ENCODE measurements around the gene TMEM116. TPM values are rescaled to one million over a fixed set of nuclear protein-coding genes. Genes with fewer than 3 reads are reported as not detected.
"Not testable (repeated sequence)": the region's sequence is repeated elsewhere in the genome, so short reads cannot be mapped to it uniquely, and the experiment has no call there.

Gene TMEM116
- total RNA-seq, 1 experiment from 2014 or later: 10.0 TPM

- peaks cover 12% of the 10 kb centered on the region for H3K36me3 ChIP-seq
- DNase-seq: no peak
- no peak overlapping the region for H3K4me3 ChIP-seq
- no peaks in the 10 kb centered on the region for H3K27me3 ChIP-seq
- H3K4me1 ChIP-seq: peaks cover 3% of the 10 kb centered on the region; the same call in 1 of the 2 replicates
- no peak overlapping the region for H3K27ac ChIP-seq
- H3K9me3 ChIP-seq (replicated peaks): no peaks in the 10 kb centered on the region; the same call in 1 of the 2 replicates
Measured at GRCh38 chr12:112018571-112019237, 5.7 kb upstream of the TMEM116 start.

- peaks cover 4% of the 10 kb centered on the region for H3K36me3 ChIP-seq
- peaks cover 3% of the 10 kb centered on the region; the same call in 1 of the 2 replicates for H3K4me1 ChIP-seq
- H3K9me3 ChIP-seq (replicated peaks): no peaks in the 10 kb centered on the region; the same call in 1 of the 2 replicates
- H3K27ac ChIP-seq: no peak overlapping the region
- DNase-seq: no peak
- H3K4me3 ChIP-seq: no peak overlapping the region
- no peaks in the 10 kb centered on the region for H3K27me3 ChIP-seq
Measured at GRCh38 chr12:112017041-112017440, 4.1 kb upstream of the TMEM116 start.

DNA sequence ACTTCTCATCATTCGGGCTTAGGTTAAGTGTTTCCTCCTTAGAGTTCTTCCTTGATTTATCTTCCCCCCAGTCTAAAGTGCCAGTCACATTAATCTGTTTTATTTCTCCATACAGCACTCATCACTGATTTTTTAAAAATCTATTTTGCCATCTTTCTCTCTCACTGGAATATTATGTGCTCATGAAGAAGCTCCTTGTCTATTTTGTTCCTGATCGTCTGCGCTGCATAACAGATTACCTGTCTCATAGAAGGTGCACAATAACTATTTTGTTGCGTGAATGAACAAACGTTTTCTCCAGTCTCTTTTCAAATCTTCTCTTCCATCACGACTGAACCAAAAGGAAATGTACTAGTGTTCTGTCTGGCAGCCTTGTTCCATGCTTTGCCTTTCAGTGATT, 3.0 kb upstream of the TMEM116 start:
- no peaks in the 10 kb centered on the region for H3K27me3 ChIP-seq
- no peaks in the 10 kb centered on the region; the same call in 1 of the 2 replicates for H3K36me3 ChIP-seq
- H3K4me1 ChIP-seq: peaks cover 3% of the 10 kb centered on the region; the same call in 1 of the 2 replicates

GRCh38 chr12:112013601-112014402, 837 bp upstream of the TMEM116 start:
- DNase-seq: peak; percentile 52 to 59
- no peaks in the 10 kb centered on the region for H3K27me3 ChIP-seq
- peak overlapping the region; percentile 45 for H3K27ac ChIP-seq
- H3K9me3 ChIP-seq (replicated peaks): no peaks in the 10 kb centered on the region
- peaks cover 3% of the 10 kb centered on the region; the same call in 1 of the 2 replicates for H3K4me1 ChIP-seq
- peak overlapping the region; percentile 91 for H3K4me3 ChIP-seq
- no peaks in the 10 kb centered on the region; the same call in 1 of the 2 replicates for H3K36me3 ChIP-seq

More for the DNA sequence above, 3.0 kb upstream of the TMEM116 start:
- Histone ChIP-seq H3K4me3 (no peak overlapping the region), H3K9me3 (replicated peaks) (no peaks in the 10 kb centered on the region; the same call in 1 of the 2 replicates), H3K27ac (no peak overlapping the region)
- no peak for DNase-seq

DNA sequence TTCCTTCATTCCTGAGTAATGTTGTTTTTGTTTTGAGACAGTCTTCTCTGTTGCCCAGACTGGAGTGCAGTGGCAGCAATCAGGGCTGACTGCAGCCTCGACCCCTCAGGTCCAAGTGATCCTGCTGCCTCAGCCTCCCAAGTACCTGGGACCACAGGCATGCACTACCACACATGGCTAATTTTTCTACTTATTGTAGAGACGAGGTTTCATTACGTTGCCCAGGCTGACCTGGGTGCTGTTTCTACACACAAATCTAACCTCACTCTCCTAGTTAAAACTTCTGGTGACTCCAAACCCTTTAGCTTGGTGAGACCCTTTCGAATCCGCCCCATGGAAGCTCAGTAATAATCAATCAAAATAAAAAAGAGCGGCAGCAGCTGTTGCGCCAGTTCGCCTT, 1.3 kb downstream of the TMEM116 start:
- no peaks in the 10 kb centered on the region for H3K9me3 ChIP-seq (replicated peaks)
- no peak overlapping the region for H3K27ac ChIP-seq
- H3K4me3 ChIP-seq: no peak overlapping the region; the same call in 1 of the 2 replicates
- no peaks in the 10 kb centered on the region; the same call in 1 of the 2 replicates for H3K36me3 ChIP-seq
- no peaks in the 10 kb centered on the region for H3K27me3 ChIP-seq
- H3K4me1 ChIP-seq: peaks cover 3% of the 10 kb centered on the region; the same call in 1 of the 2 replicates
- no peak for DNase-seq

GRCh38 chr12:112010415-112011344, 2.3 kb downstream of the TMEM116 start:
- H3K27ac ChIP-seq: no peak overlapping the region
- peaks cover 3% of the 10 kb centered on the region; the same call in 1 of the 2 replicates for H3K4me1 ChIP-seq
- H3K4me3 ChIP-seq: no peak overlapping the region
- H3K9me3 ChIP-seq (replicated peaks): no peaks in the 10 kb centered on the region
- H3K27me3 ChIP-seq: no peaks in the 10 kb centered on the region
- DNase-seq: no peak
- H3K36me3 ChIP-seq: no peaks in the 10 kb centered on the region

DNA sequence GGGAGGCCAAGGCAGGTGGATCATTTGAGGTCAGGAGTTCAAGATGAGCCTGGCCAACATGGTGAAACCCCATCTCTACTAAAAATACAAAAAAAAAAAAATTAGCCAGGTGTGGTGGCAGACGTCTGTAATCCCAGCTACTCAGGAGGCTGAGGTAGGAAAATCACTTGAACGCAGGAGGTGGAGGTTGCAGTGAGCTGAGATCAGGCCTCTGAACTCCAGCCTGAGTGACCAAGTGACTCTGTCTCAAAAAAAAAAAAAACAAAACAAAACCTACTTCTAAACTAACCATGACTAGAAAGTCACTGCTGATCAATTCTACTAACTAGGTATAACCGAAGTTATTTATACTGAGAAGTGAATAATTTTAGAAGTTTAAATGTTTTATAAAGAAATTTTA, 3.4 kb downstream of the TMEM116 start:
- not testable (repeated sequence) for H3K4me1 ChIP-seq; H3K4me3 ChIP-seq; H3K27ac ChIP-seq; H3K9me3 ChIP-seq (replicated peaks); DNase-seq; H3K36me3 ChIP-seq; H3K27me3 ChIP-seq

GRCh38 chr12:112008918-112009317, 4.0 kb downstream of the TMEM116 start:
- Histone ChIP-seq H3K27ac (no peak overlapping the region), H3K36me3 (no peaks in the 10 kb centered on the region), H3K4me3 (no peak overlapping the region), H3K4me1 (0 out of 2 replicates have a peak, but pooled peaks cover 4% of the 10 kb centered on the region), H3K9me3 (replicated peaks) (no peaks in the 10 kb centered on the region), H3K27me3 (no peaks in the 10 kb centered on the region)
- no peak for DNase-seq

DNA sequence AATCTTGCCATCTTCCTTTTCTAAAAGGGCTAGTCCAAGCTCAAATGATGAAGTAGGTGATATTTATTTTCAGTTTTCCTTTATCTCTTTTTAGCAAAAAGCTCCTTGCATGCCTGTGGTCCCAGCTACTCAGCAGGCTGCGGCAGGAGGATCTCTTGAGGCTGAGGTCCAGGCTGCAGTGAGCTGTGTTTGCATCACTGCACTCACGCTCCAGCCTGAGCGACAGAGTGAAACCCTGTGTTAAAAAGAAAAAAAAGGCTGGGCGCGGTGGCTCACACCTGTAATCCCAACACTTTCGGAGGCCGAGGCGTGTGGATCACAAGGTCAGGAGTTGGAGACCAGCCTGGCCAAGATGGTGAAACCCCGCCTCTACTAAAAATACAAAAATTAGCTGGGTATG, 5.0 kb downstream of the TMEM116 start:
- DNase-seq: no peak
- H3K27ac ChIP-seq: no peak overlapping the region
- H3K4me1 ChIP-seq: 0 out of 2 replicates have a peak, but pooled peaks cover 4% of the 10 kb centered on the region
- no peaks in the 10 kb centered on the region for H3K9me3 ChIP-seq (replicated peaks)
- no peaks in the 10 kb centered on the region for H3K36me3 ChIP-seq
- H3K27me3 ChIP-seq: no peaks in the 10 kb centered on the region
- H3K4me3 ChIP-seq: no peak overlapping the region

DNA sequence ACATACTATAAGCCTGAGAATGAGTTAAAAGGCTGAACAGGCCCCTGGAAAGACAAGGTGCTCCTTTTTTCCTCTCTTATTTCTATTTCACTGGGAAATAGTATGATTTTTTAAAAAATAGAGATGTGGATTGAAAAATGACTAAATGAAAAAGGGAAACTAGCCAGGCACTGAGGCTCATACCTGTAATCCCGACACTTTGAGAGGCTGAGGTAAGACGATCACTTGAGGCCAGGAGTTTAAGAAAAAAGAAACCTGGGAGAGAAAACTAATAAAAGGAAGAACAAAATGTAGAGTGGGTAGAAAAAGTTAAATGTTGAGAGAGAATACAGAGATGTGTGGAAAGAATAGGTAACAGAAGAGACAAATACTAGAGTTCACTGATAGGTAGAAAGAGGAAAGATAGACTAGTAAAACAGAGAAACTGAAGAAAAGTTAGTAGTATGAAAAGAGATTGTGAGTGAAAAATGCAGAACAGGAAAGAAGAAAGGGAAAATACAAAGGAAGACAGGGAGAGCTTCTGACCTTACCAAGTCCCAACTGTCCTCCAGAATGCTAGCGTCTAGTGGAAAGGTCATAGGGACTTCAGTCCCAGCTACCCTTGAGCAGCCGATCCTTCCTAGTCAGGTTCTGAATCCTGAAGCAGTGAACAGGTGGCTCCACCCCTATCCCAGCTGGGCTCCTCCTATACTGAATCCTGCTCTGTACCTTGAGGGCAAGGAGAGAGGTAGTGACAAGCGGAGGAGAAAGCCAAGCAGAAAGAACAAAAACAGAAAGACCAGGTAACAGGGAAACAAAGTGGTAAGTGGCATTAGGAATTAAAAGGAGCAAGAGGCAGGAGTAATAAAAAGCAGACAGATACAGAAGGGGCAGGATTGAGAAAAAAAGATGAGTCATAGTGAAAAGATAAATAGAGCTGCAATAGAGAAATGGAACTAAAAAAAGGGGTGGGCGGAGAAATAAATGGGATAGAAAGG, 7.3 kb downstream of the TMEM116 start:
- Histone ChIP-seq H3K4me3 (no peak overlapping the region), H3K36me3 (no peaks in the 10 kb centered on the region), H3K27me3 (no peaks in the 10 kb centered on the region), H3K27ac (no peak overlapping the region; the same call in 1 of the 2 replicates), H3K4me1 (0 out of 2 replicates have a peak, but pooled peaks cover 4% of the 10 kb centered on the region), H3K9me3 (replicated peaks) (no peaks in the 10 kb centered on the region)
- no peak for DNase-seq

DNA sequence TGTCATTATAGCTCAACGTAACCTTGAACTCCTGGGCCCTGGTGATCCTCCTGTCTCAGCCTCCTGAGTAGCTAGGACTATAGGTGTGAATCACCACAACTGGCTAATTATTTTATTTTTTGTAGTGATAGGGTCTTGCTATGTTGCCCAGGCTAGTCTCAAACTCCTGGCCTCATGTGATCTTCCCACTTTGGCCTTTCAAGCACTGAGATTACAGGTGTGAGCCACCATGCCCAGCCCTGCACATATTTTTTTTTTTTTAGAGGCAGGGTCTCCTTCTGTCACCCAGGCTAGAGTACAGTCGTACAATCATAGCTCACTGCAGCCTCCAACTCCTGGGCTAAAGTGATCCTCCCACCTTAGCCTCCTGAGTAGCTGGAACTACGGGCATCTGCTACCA, 8.9 kb downstream of the TMEM116 start:
- Histone ChIP-seq H3K27ac (no peak overlapping the region), H3K4me1 (0 out of 2 replicates have a peak, but pooled peaks cover 4% of the 10 kb centered on the region), H3K36me3 (no peaks in the 10 kb centered on the region), H3K9me3 (replicated peaks) (no peaks in the 10 kb centered on the region), H3K27me3 (no peaks in the 10 kb centered on the region), H3K4me3 (no peak overlapping the region)
- DNase-seq: no peak

- no peak overlapping the region for H3K27ac ChIP-seq
- no peaks in the 10 kb centered on the region for H3K27me3 ChIP-seq
- H3K4me3 ChIP-seq: no peak overlapping the region
- 0 out of 2 replicates have a peak, but pooled peaks cover 4% of the 10 kb centered on the region for H3K4me1 ChIP-seq
- DNase-seq: no peak
- H3K9me3 ChIP-seq (replicated peaks): no peaks in the 10 kb centered on the region
- no peaks in the 10 kb centered on the region for H3K36me3 ChIP-seq
Measured at GRCh38 chr12:112001576-112001975, 11.4 kb downstream of the TMEM116 start.

DNA sequence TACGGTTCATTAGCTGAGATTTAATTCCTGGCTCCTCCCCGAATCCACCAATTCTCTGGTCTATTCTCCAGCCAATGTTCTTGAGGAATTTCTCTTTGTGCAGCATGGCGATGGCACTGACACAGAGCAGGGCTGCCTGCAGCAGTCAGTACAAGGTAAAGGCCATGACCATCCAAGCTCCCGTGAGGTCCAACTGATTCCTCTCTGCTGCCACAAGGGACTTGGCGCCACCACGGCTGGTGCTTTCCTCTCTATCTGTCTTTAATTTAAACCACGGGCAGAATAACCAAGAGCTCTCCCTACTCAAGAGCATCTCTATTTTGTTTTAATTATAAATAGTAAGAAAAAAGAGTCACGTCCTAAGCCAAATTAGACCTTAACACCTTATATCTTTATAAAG, 12.1 kb downstream of the TMEM116 start:
- H3K27me3 ChIP-seq: no peaks in the 10 kb centered on the region
- H3K4me1 ChIP-seq: 0 out of 2 replicates have a peak, but pooled peaks cover 4% of the 10 kb centered on the region
- H3K36me3 ChIP-seq: no peaks in the 10 kb centered on the region
- H3K27ac ChIP-seq: no peak overlapping the region
- DNase-seq: no peak
- no peaks in the 10 kb centered on the region for H3K9me3 ChIP-seq (replicated peaks)
- H3K4me3 ChIP-seq: no peak overlapping the region

Measured in SJCRH30 (cell line).